ENCODE measurements around the gene CD58. TPM values are rescaled to one million over a fixed set of nuclear protein-coding genes. Genes with fewer than 3 reads are reported as not detected.

Gene CD58
- total and polyA plus RNA-seq, 9 of the 15 experiments (the other 6 are each of a cell fraction or from before 2014, with no cell fraction given) = 18.1 to 113 (median 37.4) TPM

DNA sequence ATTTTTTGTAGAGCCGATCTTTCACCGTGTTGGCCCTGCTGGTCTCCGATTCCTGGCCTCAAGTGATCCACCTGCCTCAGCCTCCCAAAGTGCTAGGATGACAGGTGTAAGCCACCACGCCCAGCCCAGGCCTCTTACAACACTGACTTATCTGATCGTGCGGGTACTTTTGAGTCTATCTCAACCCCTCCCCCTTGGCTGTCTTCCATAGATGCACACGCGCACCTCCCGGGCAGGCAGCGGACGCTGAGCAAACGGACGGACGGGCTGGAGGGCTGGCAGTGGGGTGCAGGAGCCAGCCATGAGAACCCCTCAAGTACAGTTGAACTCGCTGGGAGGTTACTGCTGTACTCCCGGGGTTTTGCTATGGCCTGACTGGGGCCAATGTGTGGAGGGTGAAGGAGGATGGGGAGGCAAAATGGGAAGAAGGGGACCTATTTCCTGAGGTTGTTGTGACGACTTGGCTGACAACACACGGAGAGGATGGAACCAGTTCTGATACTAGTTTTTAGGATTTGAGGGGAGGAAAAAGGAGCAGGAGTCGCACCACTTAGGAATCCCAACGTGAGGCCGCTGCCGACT, 959 bp downstream of the CD58 start (continued):
- TF ChIP-seq, protein P1, sequence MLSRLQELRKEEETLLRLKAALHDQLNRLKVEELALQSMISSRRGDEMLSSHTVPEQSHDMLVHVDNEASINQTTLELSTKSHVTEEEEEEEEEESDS (CRISPR knock-in tag; IDR thresholded peaks at IDR 0.05) = no peak
- TF ChIP-seq CTBP1 (IDR thresholded peaks at IDR 0.05; ENCODE audit: borderline replicate concordance) (no peak; the same call in none of the 2 replicates), ZNF174 (CRISPR knock-in tag; IDR thresholded peaks at IDR 0.05) (no peak), PURB (CRISPR knock-in tag; IDR thresholded peaks at IDR 0.05; ENCODE audit: low read depth) (no peak), TFAM (CRISPR knock-in tag; conservative IDR thresholded peaks at IDR 0.05) (no peak), HOXB6 (CRISPR knock-in tag; IDR thresholded peaks at IDR 0.05; ENCODE audit: borderline replicate concordance) (no peak), NR3C1 (CRISPR knock-in tag; IDR thresholded peaks at IDR 0.05) (no peak), THRAP3 (IDR thresholded peaks at IDR 0.05; ENCODE audit: borderline replicate concordance) (no peak), RHOXF2B (CRISPR knock-in tag; conservative IDR thresholded peaks at IDR 0.05) (no peak), RBBP5 (IDR thresholded peaks at IDR 0.05; ENCODE audit: borderline replicate concordance, insufficient read depth, low read length, poor library complexity, severe bottlenecking) (no peak), MAFG (tag; conservative IDR thresholded peaks at IDR 0.05) (no peak), MAFK (IDR thresholded peaks at IDR 0.05; ENCODE audit: low read length) (no peak), ZNF586 (CRISPR knock-in tag; conservative IDR thresholded peaks at IDR 0.05) (no peak), MEF2D (tag; conservative IDR thresholded peaks at IDR 0.05; ENCODE audit: low read depth) (no peak; the same call in 1 of the 2 replicates), LEF1 (IDR thresholded peaks at IDR 0.05) (no peak), CREM (IDR thresholded peaks at IDR 0.05; ENCODE audit: low read depth) (peak; percentile 58), RCOR1 (IDR thresholded peaks at IDR 0.05; ENCODE audit: borderline replicate concordance in 1 of 2, low read depth in 2 of 2, low read length in 2 of 2) (peak in 1 of 2 experiments; percentile 83; a peak in 3 of 4 replicates), ZNF79 (CRISPR knock-in tag; IDR thresholded peaks at IDR 0.05; ENCODE audit: low read depth) (no peak), NFIC (IDR thresholded peaks at IDR 0.05) (peak; percentile 95), ZZZ3 (IDR thresholded peaks at IDR 0.05) (no peak), ZFP1 (CRISPR knock-in tag; IDR thresholded peaks at IDR 0.05) (no peak), ZNF668 (CRISPR knock-in tag; IDR thresholded peaks at IDR 0.05) (no peak), ZNF24 (IDR thresholded peaks at IDR 0.05) (no peak), SMARCC2 (IDR thresholded peaks at IDR 0.05; ENCODE audit: low read depth) (no peak), EGR1 (conservative IDR thresholded peaks at IDR 0.05) (no peak)
- TF ChIP-seq, protein P2, sequence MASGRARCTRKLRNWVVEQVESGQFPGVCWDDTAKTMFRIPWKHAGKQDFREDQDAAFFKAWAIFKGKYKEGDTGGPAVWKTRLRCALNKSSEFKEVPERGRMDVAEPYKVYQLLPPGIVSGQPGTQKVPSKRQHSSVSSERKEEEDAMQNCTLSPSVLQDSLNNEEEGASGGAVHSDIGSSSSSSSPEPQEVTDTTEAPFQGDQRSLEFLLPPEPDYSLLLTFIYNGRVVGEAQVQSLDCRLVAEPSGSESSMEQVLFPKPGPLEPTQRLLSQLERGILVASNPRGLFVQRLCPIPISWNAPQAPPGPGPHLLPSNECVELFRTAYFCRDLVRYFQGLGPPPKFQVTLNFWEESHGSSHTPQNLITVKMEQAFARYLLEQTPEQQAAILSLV (tag; IDR thresholded peaks at IDR 0.05) = no peak
- TF ChIP-seq, protein P3, sequence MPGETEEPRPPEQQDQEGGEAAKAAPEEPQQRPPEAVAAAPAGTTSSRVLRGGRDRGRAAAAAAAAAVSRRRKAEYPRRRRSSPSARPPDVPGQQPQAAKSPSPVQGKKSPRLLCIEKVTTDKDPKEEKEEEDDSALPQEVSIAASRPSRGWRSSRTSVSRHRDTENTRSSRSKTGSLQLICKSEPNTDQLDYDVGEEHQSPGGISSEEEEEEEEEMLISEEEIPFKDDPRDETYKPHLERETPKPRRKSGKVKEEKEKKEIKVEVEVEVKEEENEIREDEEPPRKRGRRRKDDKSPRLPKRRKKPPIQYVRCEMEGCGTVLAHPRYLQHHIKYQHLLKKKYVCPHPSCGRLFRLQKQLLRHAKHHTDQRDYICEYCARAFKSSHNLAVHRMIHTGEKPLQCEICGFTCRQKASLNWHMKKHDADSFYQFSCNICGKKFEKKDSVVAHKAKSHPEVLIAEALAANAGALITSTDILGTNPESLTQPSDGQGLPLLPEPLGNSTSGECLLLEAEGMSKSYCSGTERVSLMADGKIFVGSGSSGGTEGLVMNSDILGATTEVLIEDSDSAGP (CRISPR knock-in tag; IDR thresholded peaks at IDR 0.05) = 0 out of 2 replicates have a peak, but pooled peaks have one; percentile 52
- TF ChIP-seq, protein P4, sequence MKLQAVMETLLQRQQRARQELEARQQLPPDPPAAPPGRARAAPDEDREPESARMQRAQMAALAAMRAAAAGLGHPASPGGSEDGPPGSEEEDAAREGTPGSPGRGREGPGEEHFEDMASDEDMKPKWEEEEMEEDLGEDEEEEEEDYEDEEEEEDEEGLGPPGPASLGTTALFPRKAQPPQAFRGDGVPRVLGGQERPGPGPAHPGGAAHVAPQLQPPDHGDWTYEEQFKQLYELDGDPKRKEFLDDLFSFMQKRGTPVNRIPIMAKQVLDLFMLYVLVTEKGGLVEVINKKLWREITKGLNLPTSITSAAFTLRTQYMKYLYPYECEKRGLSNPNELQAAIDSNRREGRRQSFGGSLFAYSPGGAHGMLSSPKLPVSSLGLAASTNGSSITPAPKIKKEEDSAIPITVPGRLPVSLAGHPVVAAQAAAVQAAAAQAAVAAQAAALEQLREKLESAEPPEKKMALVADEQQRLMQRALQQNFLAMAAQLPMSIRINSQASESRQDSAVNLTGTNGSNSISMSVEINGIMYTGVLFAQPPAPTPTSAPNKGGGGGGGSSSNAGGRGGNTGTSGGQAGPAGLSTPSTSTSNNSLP (IDR thresholded peaks at IDR 0.05; ENCODE audit: borderline replicate concordance, low read depth, low read length) = no peak
